SJSA1 (cell line): ENCODE results near the gene SEC62. TPM values are rescaled to one million over a fixed set of nuclear protein-coding genes. Genes with fewer than 3 reads are reported as not detected.
"Not testable (repeated sequence)": the region's sequence is repeated elsewhere in the genome, so short reads cannot be mapped to it uniquely, and the experiment has no call there.

ENCODE experiments used
- DNase-seq, 2 experiments: peaks; one replicate each; pipeline ENCODE4 v3.0.0-alpha.2; 2015 to 2020; ENCODE audit warnings: low spot score in 2 of 2, low read depth in 1 of 2
- H3K27ac ChIP-seq: fragments of 250-450 bp; sonication (Bioruptor Pico); 2 replicates; pipeline ENCODE4 v1.5.1; 2020; ENCODE audit warnings: mild to moderate bottlenecking, moderate library complexity
- H3K27me3 ChIP-seq: fragments of 250-450 bp; sonication (Bioruptor Pico); replicated peaks from 2 replicates; pipeline ENCODE4 v1.5.1; 2020; ENCODE audit warnings: mild to moderate bottlenecking, moderate library complexity
- H3K36me3 ChIP-seq: fragments of 250-450 bp; sonication (Bioruptor Pico); 2 replicates; pipeline ENCODE4 v1.5.1; 2020; ENCODE audit warnings: mild to moderate bottlenecking
- H3K4me1 ChIP-seq: fragments of 250-450 bp; sonication (Bioruptor Pico); replicated peaks from 2 replicates; pipeline ENCODE4 v1.6.1; 2021; ENCODE audit warnings: mild to moderate bottlenecking
- H3K4me3 ChIP-seq: fragments of 250-450 bp; sonication (Bioruptor Pico); 2 replicates; pipeline ENCODE4 v1.5.1; 2020; ENCODE audit warnings: mild to moderate bottlenecking
- H3K9me3 ChIP-seq: fragments of 250-450 bp; sonication (Bioruptor Pico); replicated peaks from 2 replicates; pipeline ENCODE4 v1.5.1; 2020; ENCODE audit warnings: mild to moderate bottlenecking
- total RNA-seq: library from RNA; depleted of rRNA; stranded (reverse); fragments of >200 nt; shearing (Covaris generic); gene quantifications from 2 replicates; pipeline ENCODE4 v1.2.3, GENCODE V29; 2014

SEC62 gene
- total RNA-seq, 1 experiment from 2014 or later, result 30.8 TPM

DNA sequence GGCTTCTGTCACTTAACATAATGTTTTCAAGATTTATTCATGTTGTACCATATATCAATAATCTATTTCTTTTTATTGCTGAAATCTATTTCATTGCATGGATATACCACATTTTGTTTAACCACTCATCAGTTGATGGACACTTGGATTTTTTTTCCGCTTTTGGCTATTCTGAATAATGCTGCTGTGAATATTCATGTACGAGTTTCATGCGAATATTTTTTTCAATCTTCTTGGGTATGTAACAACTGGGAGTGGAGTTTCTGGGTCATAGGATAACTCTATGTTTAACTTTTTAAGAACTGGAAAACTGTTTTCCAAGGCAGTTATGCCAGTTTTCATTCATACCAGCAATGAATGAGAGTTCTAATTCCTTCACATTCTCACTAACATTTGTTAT is 49.5 kb downstream of the SEC62 start:
- Histone ChIP-seq H3K4me1 (no peaks in the 10 kb centered on the region), H3K9me3 (no peaks in the 10 kb centered on the region), H3K27ac (no peak overlapping the region), H3K4me3 (no peak overlapping the region), H3K36me3 (no peaks in the 10 kb centered on the region), H3K27me3 (no peaks in the 10 kb centered on the region)
- DNase-seq, result no peak

DNA sequence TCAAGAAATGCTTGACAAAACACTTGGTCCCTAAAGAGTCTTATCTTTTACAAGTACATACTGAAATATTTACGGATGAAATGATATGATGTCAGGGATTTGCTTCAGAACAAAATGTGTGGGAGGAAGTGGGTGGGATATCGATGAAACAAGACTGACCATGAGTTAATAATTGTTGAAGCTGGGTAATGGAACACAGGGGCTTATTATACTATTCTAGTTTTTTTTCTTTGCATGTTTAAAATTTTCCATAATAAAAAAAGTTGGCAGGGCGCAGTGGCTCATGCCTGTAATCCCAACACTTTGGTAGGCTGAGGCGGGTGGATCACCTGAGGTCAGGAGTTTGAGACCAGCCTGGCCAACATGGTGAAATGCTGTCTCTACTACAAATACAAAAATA is 52.7 kb downstream of the SEC62 start:
- not testable (repeated sequence) for H3K27me3 ChIP-seq, H3K4me1 ChIP-seq, H3K9me3 ChIP-seq, H3K27ac ChIP-seq, DNase-seq, H3K36me3 ChIP-seq, H3K4me3 ChIP-seq

DNA sequence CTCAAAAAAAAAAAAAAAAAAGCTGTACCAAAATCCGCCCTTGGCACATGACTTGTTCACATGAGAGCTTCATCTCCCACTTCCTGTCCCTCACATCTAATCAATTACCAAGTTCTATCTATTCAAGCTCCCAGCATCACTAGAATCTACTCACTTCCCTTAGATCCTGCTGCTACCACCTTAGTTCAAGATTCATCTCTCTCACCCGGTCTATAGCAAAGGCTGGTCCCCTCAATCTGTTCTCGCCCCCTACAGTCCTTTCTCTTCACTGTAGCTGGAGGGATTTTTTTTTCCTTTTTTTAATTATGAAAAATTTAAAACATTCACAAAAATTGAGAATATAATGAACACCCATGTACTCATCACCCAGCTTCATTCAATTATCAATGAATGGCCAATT is 54.5 kb downstream of the SEC62 start:
- no peaks in the 10 kb centered on the region for H3K9me3 ChIP-seq
- H3K4me1 ChIP-seq, result no peaks in the 10 kb centered on the region
- H3K27ac ChIP-seq, result no peak overlapping the region
- H3K27me3 ChIP-seq, result no peaks in the 10 kb centered on the region
- DNase-seq, result no peak
- H3K36me3 ChIP-seq, result no peaks in the 10 kb centered on the region
- H3K4me3 ChIP-seq, result no peak overlapping the region

DNA sequence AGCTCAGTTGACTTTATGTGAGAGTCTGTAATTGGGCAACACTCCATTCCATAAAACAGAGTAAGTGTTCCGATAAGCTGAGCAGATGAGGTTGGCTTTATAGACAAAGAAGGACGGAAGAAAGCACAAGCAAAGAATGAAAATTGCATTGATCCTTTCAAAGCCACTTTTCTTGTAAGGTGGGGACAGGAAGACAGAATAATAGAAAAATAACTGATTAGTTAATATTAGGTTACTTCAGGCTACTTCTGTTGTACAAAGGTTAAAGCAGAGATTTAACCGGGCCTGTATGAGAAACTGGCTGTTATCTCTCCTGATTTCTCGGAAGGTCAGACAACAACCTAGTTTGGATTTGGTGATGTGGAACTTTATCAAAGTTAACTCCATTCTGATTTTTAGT is 55.7 kb downstream of the SEC62 start:
- Histone ChIP-seq H3K36me3 (no peaks in the 10 kb centered on the region), H3K4me1 (no peaks in the 10 kb centered on the region), H3K4me3 (no peak overlapping the region), H3K9me3 (no peaks in the 10 kb centered on the region), H3K27ac (no peak overlapping the region), H3K27me3 (no peaks in the 10 kb centered on the region)
- no peak for DNase-seq

DNA sequence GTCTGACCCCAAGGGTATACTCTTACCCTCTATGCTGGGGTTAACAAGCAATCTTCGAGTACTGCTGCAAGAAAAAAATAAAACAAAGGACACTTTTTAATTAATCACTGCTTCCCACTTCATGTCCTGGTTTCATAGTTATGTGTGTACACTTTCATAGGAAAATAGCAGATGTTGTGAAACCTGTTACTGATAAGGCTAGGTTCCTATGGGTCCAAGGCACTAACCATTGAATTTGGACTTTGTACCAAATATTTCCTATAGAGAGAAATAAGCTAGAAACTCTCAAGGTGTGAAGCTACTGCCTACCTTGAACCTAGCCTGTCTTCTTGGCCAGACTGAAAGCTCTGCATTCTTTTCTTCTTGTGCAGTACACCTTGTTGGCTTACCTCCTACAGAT is 56.6 kb downstream of the SEC62 start:
- no peaks in the 10 kb centered on the region for H3K9me3 ChIP-seq
- H3K27ac ChIP-seq, result no peak overlapping the region
- H3K27me3 ChIP-seq, result no peaks in the 10 kb centered on the region
- H3K4me3 ChIP-seq, result no peak overlapping the region
- no peak for DNase-seq
- no peaks in the 10 kb centered on the region for H3K4me1 ChIP-seq
- no peaks in the 10 kb centered on the region for H3K36me3 ChIP-seq

DNA sequence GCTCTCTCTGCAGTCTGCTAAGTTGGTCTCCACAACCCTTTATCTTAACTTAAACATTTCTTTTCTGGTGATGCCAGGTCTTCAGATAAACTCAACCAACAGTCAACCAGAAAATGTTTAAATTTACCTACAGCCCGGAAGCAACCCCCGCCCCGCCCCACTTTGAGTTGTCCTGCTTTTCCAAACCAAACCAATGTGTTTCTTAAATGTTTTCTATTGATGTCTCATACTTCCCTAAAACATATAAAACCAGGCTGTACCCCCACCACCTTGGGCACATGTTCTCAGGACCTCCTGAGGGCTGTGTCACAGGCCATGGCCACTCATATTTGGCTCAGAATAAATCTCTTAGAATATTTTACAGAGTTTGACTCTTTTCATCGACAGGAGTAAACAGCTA is 58.0 kb downstream of the SEC62 start:
- no peaks in the 10 kb centered on the region for H3K27me3 ChIP-seq
- no peaks in the 10 kb centered on the region for H3K36me3 ChIP-seq
- no peak overlapping the region for H3K4me3 ChIP-seq
- DNase-seq, result no peak
- H3K9me3 ChIP-seq, result no peaks in the 10 kb centered on the region
- no peaks in the 10 kb centered on the region for H3K4me1 ChIP-seq
- H3K27ac ChIP-seq, result no peak overlapping the region

DNA sequence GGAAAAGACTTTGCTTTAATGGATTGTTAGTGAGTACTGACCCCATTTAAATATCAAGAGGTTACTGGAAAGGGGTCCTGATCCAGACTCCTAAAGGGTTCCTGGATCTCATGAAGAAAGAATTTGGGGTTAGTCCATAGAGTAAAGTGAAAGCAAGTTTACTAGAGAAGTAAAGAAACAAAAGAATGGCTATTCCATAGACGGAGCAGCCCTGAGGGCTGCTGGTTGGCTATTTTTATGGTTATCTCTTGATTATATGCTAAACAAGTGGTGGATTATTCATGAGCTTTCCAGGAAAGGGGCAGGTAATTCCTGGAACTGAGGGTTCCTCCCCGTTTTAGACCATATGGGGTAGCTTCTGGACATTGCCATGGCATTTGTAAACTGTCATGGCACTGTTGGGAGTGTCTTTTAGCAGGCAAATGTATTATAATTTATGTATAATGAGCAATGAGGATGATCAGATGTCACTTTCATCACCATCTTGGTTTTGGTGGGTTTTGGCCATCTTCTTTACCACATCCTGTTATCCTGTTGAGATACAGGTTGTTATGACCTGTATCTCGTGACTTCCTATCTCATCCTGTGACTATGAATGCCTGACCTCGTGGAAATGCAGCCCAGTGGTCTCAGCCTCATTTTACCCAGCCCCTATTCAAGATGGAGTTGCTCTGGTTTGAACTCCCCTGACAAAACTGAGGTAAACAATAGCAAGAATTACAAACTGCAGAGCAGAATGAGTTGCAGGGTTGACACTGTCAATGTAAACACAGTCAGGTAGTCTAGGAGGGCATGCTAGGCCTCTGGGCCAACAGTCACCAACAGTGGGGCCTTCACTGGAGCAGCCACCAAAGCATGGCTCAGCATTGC is 60.9 kb downstream of the SEC62 start:
- H3K27ac ChIP-seq, result no peak overlapping the region
- DNase-seq, result no peak
- no peaks in the 10 kb centered on the region for H3K4me1 ChIP-seq
- no peaks in the 10 kb centered on the region for H3K9me3 ChIP-seq
- no peak overlapping the region for H3K4me3 ChIP-seq
- no peaks in the 10 kb centered on the region for H3K27me3 ChIP-seq
- H3K36me3 ChIP-seq, result no peaks in the 10 kb centered on the region

DNA sequence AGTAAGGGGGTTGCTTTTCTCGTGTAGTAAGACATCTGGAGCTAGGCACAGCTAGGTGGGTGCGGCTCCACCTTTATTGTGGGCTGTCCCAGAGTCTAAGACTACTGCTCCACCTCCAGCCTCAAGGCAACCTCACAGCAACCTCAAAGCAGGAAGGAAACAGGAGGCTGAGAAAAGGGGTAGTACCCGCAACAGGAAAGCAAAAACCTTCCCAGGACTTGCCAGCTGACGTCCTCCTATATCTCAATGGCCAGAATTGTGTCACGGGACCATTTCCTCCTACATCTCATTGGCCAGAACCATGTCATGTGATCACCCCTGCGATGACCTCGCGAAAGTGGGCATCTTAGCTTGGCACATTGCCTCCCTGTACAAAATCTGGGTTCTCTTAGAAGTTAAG is 66.9 kb downstream of the SEC62 start:
- no peak overlapping the region for H3K4me3 ChIP-seq
- no peak for DNase-seq
- no peaks in the 10 kb centered on the region for H3K9me3 ChIP-seq
- H3K27ac ChIP-seq, result no peak overlapping the region
- no peaks in the 10 kb centered on the region for H3K36me3 ChIP-seq
- peaks cover 10% of the 10 kb centered on the region for H3K4me1 ChIP-seq
- H3K27me3 ChIP-seq, result peaks cover 11% of the 10 kb centered on the region

DNA sequence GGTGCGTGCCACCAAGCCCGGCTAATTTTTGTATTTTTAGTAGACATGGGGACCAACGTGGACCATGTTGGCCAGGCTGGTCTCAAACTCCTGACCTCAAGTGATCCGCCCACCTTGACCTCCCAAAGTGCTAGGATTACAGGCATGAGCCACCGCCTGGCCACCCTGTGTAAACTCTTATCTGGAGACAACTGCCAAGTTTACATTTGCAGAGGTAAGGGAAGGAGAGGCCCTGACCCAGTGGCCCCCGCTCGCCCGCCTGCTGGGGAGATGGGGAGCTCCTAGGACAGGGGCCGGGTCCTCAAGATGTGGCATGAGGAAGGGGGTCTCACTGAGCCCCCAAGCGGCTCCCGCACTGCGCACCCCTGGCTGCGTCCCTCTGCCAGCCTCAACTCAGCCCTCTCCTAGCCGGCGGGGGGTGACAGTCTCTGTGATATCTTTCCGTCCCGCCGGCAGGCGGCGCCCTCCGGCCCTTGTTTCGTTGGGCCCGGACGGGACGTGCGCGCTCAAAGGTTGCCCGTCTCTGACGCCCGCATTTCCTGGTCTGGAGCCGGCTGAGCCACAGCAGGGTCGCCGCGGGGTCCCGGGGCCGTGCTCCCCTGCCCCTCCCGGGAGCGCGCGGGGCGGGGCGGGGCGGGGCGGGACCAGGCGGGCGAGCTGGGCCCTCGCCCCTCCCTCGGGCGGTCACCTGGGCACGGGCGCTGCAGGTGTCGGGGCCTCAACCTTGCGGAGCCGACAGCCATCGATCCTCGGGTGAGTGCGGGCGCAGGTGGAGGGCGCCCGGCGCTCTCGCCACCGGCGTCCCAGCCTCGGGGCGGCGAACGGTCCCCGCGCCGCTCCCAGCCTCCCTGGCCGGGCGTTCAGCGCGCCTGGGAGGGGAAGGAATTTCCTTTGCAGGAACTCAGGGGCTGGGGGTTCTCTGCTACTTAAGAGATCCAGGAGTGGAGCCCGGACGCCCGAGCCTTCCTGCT is 71.1 kb downstream of the SEC62 start, which contains the start of gene GPR160:
GPR160 (plus strand) TSS at position 533 of the 971 bp plus-strand sequence. CDS start 45,978 bp downstream, outside the sequence.
- Histone ChIP-seq H3K4me1 (peaks cover 10% of the 10 kb centered on the region), H3K9me3 (no peaks in the 10 kb centered on the region), H3K27ac (no peak within 1 kb of the TSS), H3K4me3 (peak within 1 kb of the TSS; percentile 37), H3K36me3 (no peaks in the 10 kb centered on the region), H3K27me3 (peaks cover 26% of the 10 kb centered on the region)
- DNase-seq, result peak; percentile 20 to 54

DNA sequence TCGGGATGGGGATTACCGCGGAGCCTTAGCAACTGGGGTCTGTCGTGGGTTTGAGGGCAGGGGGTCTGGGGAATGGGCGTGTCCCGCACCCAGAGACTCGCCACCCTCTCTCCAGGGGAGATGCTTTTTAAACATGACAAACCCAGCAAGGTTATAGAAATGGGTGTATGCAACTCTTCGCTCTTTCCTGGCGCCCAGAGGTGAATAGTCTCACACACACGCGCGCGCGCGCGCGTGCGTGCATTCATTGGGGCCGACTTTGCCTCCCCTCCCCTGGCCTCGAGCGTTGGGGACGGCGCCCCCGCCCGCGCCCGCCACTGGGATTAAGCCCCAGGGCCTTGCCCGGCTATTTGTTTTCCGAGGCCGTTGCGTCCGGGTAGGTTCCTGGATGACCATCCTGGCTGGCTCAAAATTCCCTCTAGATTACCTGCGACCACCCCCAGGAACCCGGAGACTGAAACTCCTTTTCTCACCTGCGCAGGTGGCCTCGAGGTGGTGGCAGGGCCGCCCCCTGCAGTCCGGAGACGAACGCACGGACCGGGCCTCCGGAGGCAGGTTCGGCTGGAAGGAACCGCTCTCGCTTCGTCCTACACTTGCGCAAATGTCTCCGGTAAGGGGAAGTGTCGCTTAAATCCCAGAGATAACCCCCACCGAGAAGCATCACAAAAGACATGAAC is 72.0 kb downstream of the SEC62 start:
- DNase-seq, result no peak

DNA sequence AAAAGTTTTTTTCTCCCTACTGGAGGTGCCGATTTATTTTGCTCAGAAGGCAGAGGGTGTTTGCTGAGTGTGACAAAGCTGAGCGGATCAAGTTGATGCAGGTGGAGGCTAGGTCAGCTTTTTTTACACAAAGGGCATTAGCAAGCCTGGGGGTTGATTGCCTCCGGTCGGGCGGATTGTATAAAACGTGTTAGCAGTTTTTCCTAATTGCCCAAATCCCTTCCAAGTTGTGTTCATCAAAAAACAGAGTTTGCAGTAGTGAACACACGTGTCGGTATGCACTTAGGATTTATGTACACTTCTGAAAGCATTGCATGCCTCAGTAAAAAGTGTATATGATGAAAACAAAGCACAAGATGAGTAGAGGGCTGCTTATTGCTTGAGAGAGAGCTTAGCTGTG is 73.8 kb downstream of the SEC62 start:
- H3K27me3 ChIP-seq, result peaks cover 26% of the 10 kb centered on the region
- H3K9me3 ChIP-seq, result no peaks in the 10 kb centered on the region
- H3K36me3 ChIP-seq, result no peaks in the 10 kb centered on the region
- DNase-seq, result no peak
- H3K4me1 ChIP-seq, result peaks cover 10% of the 10 kb centered on the region
- no peak overlapping the region for H3K4me3 ChIP-seq
- H3K27ac ChIP-seq, result no peak overlapping the region

More for the DNA sequence above, 72.0 kb downstream of the SEC62 start:
- Histone ChIP-seq H3K9me3 (no peaks in the 10 kb centered on the region), H3K36me3 (no peaks in the 10 kb centered on the region), H3K27ac (no peak overlapping the region), H3K4me3 (peak overlapping the region; percentile 37), H3K27me3 (peaks cover 26% of the 10 kb centered on the region), H3K4me1 (peaks cover 10% of the 10 kb centered on the region)

DNA sequence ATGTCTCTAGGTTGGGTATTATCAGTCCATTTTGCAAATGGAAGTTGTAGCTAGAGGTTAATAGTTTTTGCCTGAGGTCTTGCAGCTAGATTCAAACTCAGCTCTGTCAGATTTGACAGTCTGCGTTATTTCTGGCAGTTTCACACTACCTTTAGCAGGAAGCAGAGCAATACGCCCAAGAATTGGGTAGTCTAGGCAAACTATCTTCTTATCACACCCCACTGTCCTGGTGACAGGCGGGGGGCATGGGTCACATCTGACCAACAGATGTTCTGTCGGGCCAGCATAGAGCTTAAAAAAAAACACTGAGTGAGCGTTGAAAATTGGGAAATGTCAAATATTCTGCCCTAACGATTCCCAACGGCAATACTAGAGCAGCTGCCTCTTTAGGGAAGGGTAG is 76.9 kb downstream of the SEC62 start:
- Histone ChIP-seq H3K4me3 (no peak overlapping the region), H3K4me1 (no peaks in the 10 kb centered on the region), H3K36me3 (no peaks in the 10 kb centered on the region), H3K9me3 (no peaks in the 10 kb centered on the region), H3K27me3 (peaks cover 15% of the 10 kb centered on the region), H3K27ac (no peak overlapping the region)
- DNase-seq, result no peak

DNA sequence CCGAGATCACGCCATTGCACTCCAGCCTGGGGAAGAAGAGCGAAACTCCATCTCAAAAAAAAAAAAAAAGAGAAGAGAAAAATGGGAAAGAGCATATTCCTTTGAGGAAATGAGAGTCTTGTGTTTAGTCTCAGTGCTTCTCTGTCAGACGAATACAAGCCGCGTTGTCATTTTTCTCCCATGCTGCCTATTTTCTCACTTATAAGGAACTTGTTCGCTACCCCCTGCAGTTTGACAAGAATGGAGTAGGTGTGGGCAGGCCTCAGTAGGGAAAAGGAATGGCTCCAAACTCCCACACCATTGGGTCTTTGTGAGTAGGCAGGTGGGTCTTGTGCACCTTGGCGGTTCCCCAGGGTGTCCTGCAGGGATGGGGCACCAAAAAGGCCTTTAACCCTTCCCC is 77.7 kb downstream of the SEC62 start:
- Histone ChIP-seq H3K4me1 (no peaks in the 10 kb centered on the region), H3K36me3 (no peaks in the 10 kb centered on the region), H3K27ac (no peak overlapping the region), H3K4me3 (no peak overlapping the region), H3K27me3 (peaks cover 9% of the 10 kb centered on the region), H3K9me3 (no peaks in the 10 kb centered on the region)
- DNase-seq, result no peak
